ENCODE results near the gene ADARB2.
"Not testable (repeated sequence)": the region's sequence is repeated elsewhere in the genome, so short reads cannot be mapped to it uniquely, and the experiment has no call there.

Gene ADARB2

GRCh38 chr10:1343176-1343575, 394.1 kb downstream of the ADARB2 start:
- CTCF ChIA-PET, result interaction anchor here (2.0 kb wide), 1 partner anchor 26 kb away, joined by 6 read pairs; no protein-coding TSS in a partner anchor
- Histone ChIP-seq H3K36me3 (ENCODE audit: control insufficient read depth in 2 of 2, insufficient read depth in 1 of 2, low read length in 2 of 2) (no peaks in the 10 kb centered on the region), H3K9me3 (ENCODE audit: control insufficient read depth, insufficient read depth, low read depth, low read length) (no peaks in the 10 kb centered on the region), H3K27ac (ENCODE audit: extremely low read depth, low read depth, low read length) (no peak overlapping the region), H3K4me1 (ENCODE audit: control insufficient read depth, insufficient read depth, low read length) (no peaks in the 10 kb centered on the region), H3K4me3 (ENCODE audit: low read depth, low read length) (no peak overlapping the region)
- TF ChIP-seq ZNF830 (tag by site-specific recombination; IDR thresholded peaks at IDR 0.05; ENCODE audit: low read depth) (no peak), PRDM1 (tag by site-specific recombination; IDR thresholded peaks at IDR 0.05) (no peak), ZNF555 (tag by site-specific recombination; conservative IDR thresholded peaks at IDR 0.05) (no peak), ZBTB20 (tag by site-specific recombination; IDR thresholded peaks at IDR 0.05) (no peak), ZNF670 (tag by site-specific recombination; IDR thresholded peaks at IDR 0.05; ENCODE audit: low read depth) (no peak), ZNF280C (tag by site-specific recombination; IDR thresholded peaks at IDR 0.05) (no peak), KLF16 (tag by site-specific recombination; IDR thresholded peaks at IDR 0.05) (no peak), ZNF146 (tag by site-specific recombination; IDR thresholded peaks at IDR 0.05) (no peak), ZSCAN18 (tag by site-specific recombination; IDR thresholded peaks at IDR 0.05) (no peak), KLF7 (tag by site-specific recombination; IDR thresholded peaks at IDR 0.05; ENCODE audit: borderline replicate concordance) (no peak), ZNF843 (tag by site-specific recombination; IDR thresholded peaks at IDR 0.05) (no peak), PBX3 (CRISPR knock-in tag; IDR thresholded peaks at IDR 0.05) (no peak), ZNF658 (tag by site-specific recombination; IDR thresholded peaks at IDR 0.05) (no peak), ZNF10 (tag by site-specific recombination; IDR thresholded peaks at IDR 0.05) (no peak), ZBTB17 (tag by site-specific recombination; IDR thresholded peaks at IDR 0.05) (no peak), EGR2 (tag by site-specific recombination; IDR thresholded peaks at IDR 0.05; ENCODE audit: low read depth) (no peak)
- POLR2A ChIA-PET, result no interaction called here

- H3K36me3 ChIP-seq (ENCODE audit: control insufficient read depth in 2 of 2, insufficient read depth in 1 of 2, low read length in 2 of 2); H3K4me3 ChIP-seq (ENCODE audit: low read depth, low read length); CTCF ChIA-PET; H3K27ac ChIP-seq (ENCODE audit: extremely low read depth, low read depth, low read length); POLR2A ChIA-PET; H3K9me3 ChIP-seq (ENCODE audit: control insufficient read depth, insufficient read depth, low read depth, low read length); H3K4me1 ChIP-seq (ENCODE audit: control insufficient read depth, insufficient read depth, low read length): not testable (repeated sequence)
These were observed 396.3 kb downstream of the ADARB2 start for GRCh38 chr10:1341052-1341451.

- POLR2A ChIA-PET, result no interaction called here
- Histone ChIP-seq H3K36me3 (ENCODE audit: control insufficient read depth in 2 of 2, insufficient read depth in 1 of 2, low read length in 2 of 2) (no peaks in the 10 kb centered on the region), H3K4me3 (ENCODE audit: low read depth, low read length) (no peak overlapping the region), H3K9me3 (ENCODE audit: control insufficient read depth, insufficient read depth, low read depth, low read length) (no peaks in the 10 kb centered on the region), H3K27ac (ENCODE audit: extremely low read depth, low read depth, low read length) (no peak overlapping the region), H3K4me1 (ENCODE audit: control insufficient read depth, insufficient read depth, low read length) (no peaks in the 10 kb centered on the region)
- TF ChIP-seq ZBTB21 (tag by site-specific recombination; IDR thresholded peaks at IDR 0.05), result no peak
- no peak for TF ChIP-seq ZNF785 (tag by site-specific recombination; IDR thresholded peaks at IDR 0.05)
- no peak for TF ChIP-seq ZBTB10 (tag by site-specific recombination; IDR thresholded peaks at IDR 0.05)
- no peak for TF ChIP-seq ZNF132 (tag by site-specific recombination; IDR thresholded peaks at IDR 0.05; ENCODE audit: borderline replicate concordance)
- no peak for TF ChIP-seq ZNF266 (tag by site-specific recombination; IDR thresholded peaks at IDR 0.05; ENCODE audit: low read depth)
- no peak for TF ChIP-seq ZNF560 (tag by site-specific recombination; IDR thresholded peaks at IDR 0.05; ENCODE audit: borderline replicate concordance)
- TF ChIP-seq ZNF776 (tag by site-specific recombination; IDR thresholded peaks at IDR 0.05; ENCODE audit: borderline replicate concordance), result no peak
- TF ChIP-seq BCL11B (tag by site-specific recombination; IDR thresholded peaks at IDR 0.05; ENCODE audit: low read depth), result no peak
- no peak for TF ChIP-seq KLF10 (tag by site-specific recombination; IDR thresholded peaks at IDR 0.05)
- TF ChIP-seq ZNF19 (tag by site-specific recombination; IDR thresholded peaks at IDR 0.05; ENCODE audit: low read depth), result no peak
- CTCF ChIA-PET, result interaction anchor here (0.8 to 1.0 kb wide), 2 partner anchors 30 to 266 kb away, joined by 3 to 4 read pairs; no protein-coding TSS in a partner anchor
These were observed 397.9 kb downstream of the ADARB2 start for GRCh38 chr10:1339396-1339795.
